Lung (tissue), 12 donors: ENCODE measurements around the gene ARHGAP1. TPM values are rescaled to one million over a fixed set of nuclear protein-coding genes. Genes with fewer than 3 reads are reported as not detected.
"Not testable (repeated sequence)": the region's sequence is repeated elsewhere in the genome, so short reads cannot be mapped to it uniquely, and the experiment has no call there.

Experiments used
- ATAC-seq: fragments of 200-7000 bp; cut with Tn5 transposase; one replicate; pipeline ENCODE4 v1.9.1; 2020; ENCODE audit warnings: moderate number of reproducible peaks; ENCODE audit not compliant: insufficient read depth, low FRiP score
- DNase-seq, 3 donors: peaks; one replicate each; pipeline ENCODE4 v3.0.0-alpha.2; 2013 to 2017
- H3K27ac ChIP-seq, 2 donors: one replicate each; pipeline ENCODE4 v1.5.1; 2013; ENCODE audit warnings: mild to moderate bottlenecking in 2 of 2, moderate library complexity in 2 of 2, control low read depth in 1 of 2, inconsistent platforms in 1 of 2, low read depth in 1 of 2, low read length in 1 of 2
- H3K27me3 ChIP-seq, 3 donors: one replicate each; pipeline ENCODE4 v1.5.1; 2013; ENCODE audit warnings: low read length in 2 of 3; ENCODE audit not compliant: control insufficient read depth in 3 of 3, insufficient read depth in 3 of 3
- H3K36me3 ChIP-seq, 4 donors: one replicate each; pipeline ENCODE4 v1.5.1; 2013; ENCODE audit warnings: low read length in 4 of 4, mild to moderate bottlenecking in 1 of 4, moderate library complexity in 1 of 4; ENCODE audit not compliant: control insufficient read depth in 4 of 4, insufficient read depth in 4 of 4
- H3K4me1 ChIP-seq, 5 donors: one replicate each; pipeline ENCODE4 v1.5.1; 2013; ENCODE audit warnings: low read length in 5 of 5, mild to moderate bottlenecking in 2 of 5, moderate library complexity in 1 of 5; ENCODE audit not compliant: control insufficient read depth in 5 of 5, insufficient read depth in 5 of 5
- H3K4me3 ChIP-seq: one replicate; pipeline ENCODE4 v1.5.1; 2013; ENCODE audit warnings: mild to moderate bottlenecking, control low read depth, moderate library complexity
- H3K9ac ChIP-seq, 2 donors: one replicate each; pipeline ENCODE4 v1.5.1; 2013; ENCODE audit warnings: low read length in 2 of 2, control low read depth in 1 of 2; ENCODE audit not compliant: insufficient read depth in 1 of 2
- H3K9me3 ChIP-seq, 4 donors: one replicate each; pipeline ENCODE4 v1.5.1; 2013; ENCODE audit warnings: low read length in 3 of 4, mild to moderate bottlenecking in 1 of 4, moderate library complexity in 1 of 4; ENCODE audit not compliant: control insufficient read depth in 4 of 4, insufficient read depth in 3 of 4
- WGBS, 2 donors: extraction: QIAGEN DNeasy Blood & Tissue Kit; methylation state at CpG; one replicate each; pipeline ENCODE4 v1.1.7; 2013; 5-methylcytosine and 5-hydroxymethylcytosine counted together
- polyA plus RNA-seq, 2 donors: library from polyadenylated mRNA; stranded (reverse); fragments of 200-250 nt; gene quantifications; one replicate each; pipeline ENCODE4 v1.2.1, GENCODE V29; 2013
- total RNA-seq, 2 donors: library from RNA; depleted of rRNA in 1 of 2; stranded (reverse); fragments of >200 nt in 1 of 2; gene quantifications; one replicate each; pipeline ENCODE4 v1.2.1, GENCODE V29; 2014 to 2021
- TF ChIP-seq, protein P1 (sequence below): IDR thresholded peaks from 2 replicates; pipeline ENCODE4 v1.5.1; 2012; ENCODE audit warnings: mild to moderate bottlenecking; ENCODE audit errors: control extremely low read depth, extremely low read depth
- donor health status: control.
- donor health status: control.
- donor health status: Bipolar disorder and iron deficiency.
- donor health status: healthy.
- donor health status: DM: yes; HTN: yes; CAD: no.

Gene ARHGAP1
- total and polyA plus RNA-seq, 4 donors: 23.3 to 87.9 (median 36.6) TPM

DNA sequence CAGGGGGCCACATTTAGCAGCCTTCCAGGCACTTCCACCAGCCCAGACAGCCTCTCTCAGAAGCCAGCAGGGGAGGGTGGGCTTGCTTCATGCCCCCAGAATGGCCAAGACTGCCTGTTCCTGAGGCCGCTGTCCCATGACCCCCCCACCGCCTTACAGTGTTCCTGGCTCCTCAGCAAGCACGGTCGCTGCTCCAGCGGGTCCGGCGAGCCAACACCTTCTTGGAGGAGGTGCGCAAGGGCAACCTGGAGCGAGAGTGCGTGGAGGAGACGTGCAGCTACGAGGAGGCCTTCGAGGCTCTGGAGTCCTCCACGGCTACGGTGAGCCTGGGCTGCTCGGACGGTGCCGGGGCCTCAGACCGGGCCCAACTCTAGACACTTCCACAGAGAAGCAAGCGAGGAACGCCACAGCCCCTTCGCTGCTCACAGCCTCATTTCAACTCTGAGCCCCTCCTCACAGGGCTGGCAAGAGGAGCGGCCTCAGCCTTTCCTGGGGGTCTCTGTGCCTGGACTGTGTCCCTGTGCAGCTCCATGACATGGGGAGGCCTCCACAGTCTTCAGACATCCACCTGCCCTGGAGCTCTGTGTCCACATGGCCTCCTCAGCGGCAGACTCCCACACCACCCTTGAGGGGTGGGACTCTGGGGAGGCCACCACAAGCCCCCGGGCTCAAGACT, 19.3 kb upstream of the ARHGAP1 start:
- Histone ChIP-seq H3K9me3 (no peaks in the 10 kb centered on the region), H3K4me1 (peaks cover 0 to 5% (median 0%) of the 10 kb centered on the region in 5 donors), H3K9ac (no peak overlapping the region), H3K27ac (no peak overlapping the region), H3K36me3 (no peaks in the 10 kb centered on the region), H3K27me3 (no peaks in the 10 kb centered on the region), H3K4me3 (no peak overlapping the region)
- DNase-seq (no peak), ATAC-seq (no peak)
- TF ChIP-seq, protein P1, sequence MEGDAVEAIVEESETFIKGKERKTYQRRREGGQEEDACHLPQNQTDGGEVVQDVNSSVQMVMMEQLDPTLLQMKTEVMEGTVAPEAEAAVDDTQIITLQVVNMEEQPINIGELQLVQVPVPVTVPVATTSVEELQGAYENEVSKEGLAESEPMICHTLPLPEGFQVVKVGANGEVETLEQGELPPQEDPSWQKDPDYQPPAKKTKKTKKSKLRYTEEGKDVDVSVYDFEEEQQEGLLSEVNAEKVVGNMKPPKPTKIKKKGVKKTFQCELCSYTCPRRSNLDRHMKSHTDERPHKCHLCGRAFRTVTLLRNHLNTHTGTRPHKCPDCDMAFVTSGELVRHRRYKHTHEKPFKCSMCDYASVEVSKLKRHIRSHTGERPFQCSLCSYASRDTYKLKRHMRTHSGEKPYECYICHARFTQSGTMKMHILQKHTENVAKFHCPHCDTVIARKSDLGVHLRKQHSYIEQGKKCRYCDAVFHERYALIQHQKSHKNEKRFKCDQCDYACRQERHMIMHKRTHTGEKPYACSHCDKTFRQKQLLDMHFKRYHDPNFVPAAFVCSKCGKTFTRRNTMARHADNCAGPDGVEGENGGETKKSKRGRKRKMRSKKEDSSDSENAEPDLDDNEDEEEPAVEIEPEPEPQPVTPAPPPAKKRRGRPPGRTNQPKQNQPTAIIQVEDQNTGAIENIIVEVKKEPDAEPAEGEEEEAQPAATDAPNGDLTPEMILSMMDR: no peak
- 88 to 95% methylated on average over 25 of the region's 25 CpGs for WGBS, 2 donors

DNA sequence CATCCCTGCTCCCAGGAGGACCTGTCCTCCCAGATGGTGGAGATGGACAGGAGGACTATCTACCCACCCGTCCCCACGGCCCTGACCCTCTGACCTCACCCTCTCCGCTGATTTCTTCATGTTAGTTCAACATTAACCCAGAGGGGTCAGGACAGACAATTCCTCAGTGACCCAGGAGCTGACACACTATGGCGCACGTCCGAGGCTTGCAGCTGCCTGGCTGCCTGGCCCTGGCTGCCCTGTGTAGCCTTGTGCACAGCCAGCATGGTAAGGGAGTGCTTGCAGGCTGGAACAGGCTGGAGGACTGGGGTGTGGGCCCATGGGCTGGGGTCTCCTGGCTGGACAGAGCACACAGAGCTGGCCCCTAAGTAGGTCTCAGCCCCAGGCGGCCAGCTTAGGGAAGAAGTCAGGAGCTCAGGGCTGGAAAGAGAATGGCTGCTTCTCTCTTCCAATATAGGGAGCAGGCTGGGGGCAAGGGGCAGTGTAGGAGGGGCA, 18.7 kb upstream of the ARHGAP1 start, which contains the start of gene F2:
F2 (plus strand) TSS at position 166 of the 495 bp plus-strand sequence; CDS start at position 189, 23 bp downstream.
- TF ChIP-seq, protein P1: no peak
- 89 to 94% methylated on average over 7 of the region's 7 CpGs for WGBS, 2 donors
- H3K27ac ChIP-seq: no peak within 1 kb of the TSS
- H3K4me1 ChIP-seq: peaks cover 0 to 5% (median 0%) of the 10 kb centered on the region in 5 donors
- no peaks in the 10 kb centered on the region for H3K36me3 ChIP-seq
- H3K4me3 ChIP-seq: no peak within 1 kb of the TSS
- H3K9ac ChIP-seq: no peak within 1 kb of the TSS
- H3K9me3 ChIP-seq: no peaks in the 10 kb centered on the region
- no peaks in the 10 kb centered on the region for H3K27me3 ChIP-seq
- DNase-seq: no peak
- ATAC-seq: no peak

DNA sequence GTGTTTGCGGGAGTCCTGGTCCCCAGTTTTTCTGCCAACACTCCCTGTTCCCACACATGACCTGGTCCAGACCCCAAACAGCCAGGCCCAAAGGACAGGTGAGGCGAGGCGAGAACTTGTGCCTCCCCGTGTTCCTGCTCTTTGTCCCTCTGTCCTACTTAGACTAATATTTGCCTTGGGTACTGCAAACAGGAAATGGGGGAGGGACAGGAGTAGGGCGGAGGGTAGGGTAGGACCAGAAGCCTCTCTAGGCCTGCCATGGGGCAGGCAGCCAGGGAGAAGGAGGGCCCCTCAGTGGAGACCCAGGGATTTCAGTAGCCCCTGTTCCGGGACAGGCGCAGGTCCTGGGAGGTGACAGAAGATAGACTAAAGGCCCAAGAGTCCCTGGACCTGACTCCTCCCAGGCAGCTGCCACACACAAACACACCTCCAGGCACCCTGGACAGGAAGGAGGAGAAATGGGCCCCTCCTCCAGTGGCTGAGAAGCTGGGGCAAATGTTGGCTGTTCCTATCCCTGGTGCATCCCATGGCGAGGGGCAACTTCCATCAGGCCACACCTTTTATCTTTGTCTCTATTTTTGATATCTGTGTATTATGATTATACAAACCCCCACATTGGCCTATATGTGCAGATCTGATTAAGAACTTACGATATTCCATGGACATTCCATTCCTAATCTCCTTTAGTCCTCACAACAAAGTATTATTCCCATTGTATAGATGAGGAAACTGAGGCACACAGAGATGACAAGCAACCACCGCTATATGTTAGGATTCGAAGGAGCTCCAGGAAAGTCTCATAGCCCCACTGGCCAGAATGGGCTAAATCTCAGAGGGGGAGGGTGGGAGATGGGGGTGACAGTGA, 18.0 kb upstream of the ARHGAP1 start:
- Histone ChIP-seq H3K9ac (no peak overlapping the region), H3K9me3 (no peaks in the 10 kb centered on the region), H3K27me3 (no peaks in the 10 kb centered on the region), H3K36me3 (no peaks in the 10 kb centered on the region), H3K4me1 (peaks cover 0 to 5% (median 0%) of the 10 kb centered on the region in 5 donors), H3K27ac (no peak overlapping the region), H3K4me3 (no peak overlapping the region)
- peak; percentile 11 to 47 (median 26) for DNase-seq
- TF ChIP-seq, protein P1: no peak
- WGBS, 2 donors: 73 to 81% methylated on average over 11 of the region's 11 CpGs
- no peak for ATAC-seq

DNA sequence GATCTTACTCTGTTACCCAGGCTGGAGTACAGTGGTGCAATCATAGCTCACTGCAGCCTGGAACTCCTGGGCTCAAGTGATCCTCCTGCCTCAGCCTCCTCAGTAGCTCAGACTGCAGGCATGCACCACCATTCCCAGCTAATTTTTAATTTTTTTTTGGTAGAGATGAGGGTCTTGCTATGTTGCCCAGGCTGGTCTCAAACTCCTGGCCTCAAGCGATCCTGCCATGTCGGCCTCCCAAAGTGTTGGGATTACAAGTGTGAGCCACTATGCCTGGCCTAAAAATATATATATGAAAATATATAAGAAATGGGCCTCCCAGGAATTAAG, 17.4 kb upstream of the ARHGAP1 start:
- DNase-seq, H3K27me3 ChIP-seq, H3K27ac ChIP-seq, ATAC-seq, H3K9me3 ChIP-seq, H3K4me3 ChIP-seq, H3K4me1 ChIP-seq, H3K36me3 ChIP-seq, H3K9ac ChIP-seq: not testable (repeated sequence)
- 94 to 98% methylated on average over 2 of the region's 2 CpGs for WGBS, 2 donors
